SH-SY5Y (cell line): ENCODE results near the gene NRG3.

ENCODE experiments used
- GATA2 ChIP-seq: IDR thresholded peaks from 2 replicates; pipeline ENCODE4 v1.6.1; 2011; ENCODE audit warnings: mild to moderate bottlenecking, low read depth, low read length
- GATA3 ChIP-seq: IDR thresholded peaks from 2 replicates; pipeline ENCODE4 v1.6.1; 2011; ENCODE audit warnings: low read depth, mild to moderate bottlenecking, low read length, moderate library complexity

GRCh38 chr10:82266438-82266837 is 391.4 kb downstream of the NRG3 start:
- no peak for TF ChIP-seq GATA2
- TF ChIP-seq GATA3, result no peak
